ENCODE data around the gene TFRC. TPM values are rescaled to one million over a fixed set of nuclear protein-coding genes. Genes with fewer than 3 reads are reported as not detected.
"Not testable (repeated sequence)": the region's sequence is repeated elsewhere in the genome, so short reads cannot be mapped to it uniquely, and the experiment has no call there.

The TFRC gene
- polyA plus RNA-seq, 4 donors: 12.7 to 108 (median 50.4) TPM

DNA sequence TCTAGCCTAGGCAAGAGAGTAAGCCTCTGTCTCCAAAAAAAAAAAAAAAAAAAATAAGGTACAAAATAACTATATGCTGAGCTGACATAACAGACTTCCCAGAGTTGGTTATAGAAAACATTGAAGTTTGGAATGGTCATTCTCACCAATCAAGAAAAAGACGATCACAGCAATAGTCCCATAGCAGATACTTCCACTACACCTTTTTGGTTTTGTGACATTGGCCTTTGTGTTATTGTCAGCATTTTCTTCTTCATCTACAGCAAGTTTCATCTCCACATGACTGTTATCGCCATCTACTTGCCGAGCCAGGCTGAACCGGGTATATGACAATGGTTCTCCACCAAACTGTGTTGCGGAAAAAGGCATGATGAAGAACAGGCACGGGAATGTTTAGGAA is 6.9 kb downstream of the TFRC start:
- DNase-seq (no peak), FAIRE-seq (no peak)
- no peak overlapping the region for H3K4me3 ChIP-seq (ENCODE audit: low read depth in 1 of 3, low read length in 3 of 3)
- H3K27ac ChIP-seq (ENCODE audit: low read depth in 1 of 3, low read length in 2 of 3): no peak overlapping the region
- H3K36me3 ChIP-seq (ENCODE audit: control insufficient read depth in 3 of 3, insufficient read depth in 2 of 3, low read depth in 1 of 3, low read length in 3 of 3): peaks cover 10 to 44% (median 15%) of the 10 kb centered on the region in 3 donors
- H3K4me1 ChIP-seq (ENCODE audit: control insufficient read depth in 3 of 3, insufficient read depth in 2 of 3, low read depth in 1 of 3, low read length in 2 of 3): peaks cover 0 to 3% (median 2%) of the 10 kb centered on the region in 3 donors
- no peaks in the 10 kb centered on the region for H3K27me3 ChIP-seq (ENCODE audit: control insufficient read depth in 3 of 3, insufficient read depth in 3 of 3, low read length in 3 of 3)
- H3K9me3 ChIP-seq (ENCODE audit: control insufficient read depth in 2 of 2, insufficient read depth in 1 of 2, low read depth in 1 of 2, low read length in 1 of 2): no peaks in the 10 kb centered on the region
- 56 to 82% (median 75%) methylated on average over 6 of the region's 6 CpGs for WGBS, 3 donors

DNA sequence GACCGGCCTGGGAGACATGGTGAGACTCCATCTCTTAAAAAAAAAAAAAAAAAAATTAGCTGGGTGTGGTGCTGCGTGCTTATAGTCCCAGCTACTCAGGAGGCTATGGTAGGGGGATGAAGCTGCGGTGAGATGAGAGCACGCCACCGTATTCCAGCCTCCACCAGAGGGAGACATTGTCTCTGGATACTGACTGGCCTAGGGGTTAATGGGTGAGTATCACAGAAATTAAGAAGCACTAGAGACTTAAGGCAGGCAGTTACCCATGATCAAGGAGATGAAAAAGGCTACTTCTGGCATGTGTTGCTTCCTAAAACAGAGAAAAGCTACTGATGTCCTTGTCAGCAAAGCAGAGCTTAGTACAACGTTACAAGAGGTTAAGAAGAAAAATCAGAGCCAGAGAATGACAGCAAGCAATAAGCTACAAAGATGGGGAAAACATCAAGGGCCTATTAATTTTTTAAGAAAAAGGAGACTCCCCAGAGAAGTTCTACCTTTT is 8.6 kb downstream of the TFRC start:
- WGBS, 3 donors: 16 to 25% (median 18%) methylated on average over 6 of the region's 6 CpGs
- no peak for FAIRE-seq
- no peaks in the 10 kb centered on the region for H3K27me3 ChIP-seq (ENCODE audit: control insufficient read depth in 3 of 3, insufficient read depth in 3 of 3, low read length in 3 of 3)
- no peak overlapping the region for H3K27ac ChIP-seq (ENCODE audit: low read depth in 1 of 3, low read length in 2 of 3)
- no peaks in the 10 kb centered on the region for H3K9me3 ChIP-seq (ENCODE audit: control insufficient read depth in 2 of 2, insufficient read depth in 1 of 2, low read depth in 1 of 2, low read length in 1 of 2)
- H3K4me3 ChIP-seq (ENCODE audit: low read depth in 1 of 3, low read length in 3 of 3): no peak overlapping the region
- H3K36me3 ChIP-seq (ENCODE audit: control insufficient read depth in 3 of 3, insufficient read depth in 2 of 3, low read depth in 1 of 3, low read length in 3 of 3): peaks cover 17 to 51% (median 18%) of the 10 kb centered on the region in 3 donors
- DNase-seq: peak; percentile 77 to 81
- no peaks in the 10 kb centered on the region for H3K4me1 ChIP-seq (ENCODE audit: control insufficient read depth in 3 of 3, insufficient read depth in 2 of 3, low read depth in 1 of 3, low read length in 2 of 3)

DNA sequence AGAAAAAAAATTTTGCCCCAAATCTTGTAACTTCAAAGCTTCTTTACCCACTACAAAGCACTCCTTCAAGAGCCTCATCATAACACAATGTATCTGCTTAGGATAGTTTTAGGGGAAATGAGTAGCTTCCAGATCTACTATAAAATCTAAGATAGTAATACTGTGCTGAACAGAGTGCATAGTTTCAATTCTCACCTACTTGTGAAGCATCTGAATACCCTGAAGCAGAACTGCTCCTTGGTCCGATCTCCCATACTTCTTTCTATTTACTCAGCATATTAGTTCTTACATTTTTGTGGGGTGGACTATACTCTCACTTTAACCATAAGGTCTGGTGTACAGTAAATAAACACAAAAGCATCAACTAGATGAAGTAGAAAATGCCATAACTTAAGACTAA is 9.6 kb downstream of the TFRC start:
- Histone ChIP-seq H3K4me1 (ENCODE audit: control insufficient read depth in 3 of 3, insufficient read depth in 2 of 3, low read depth in 1 of 3, low read length in 2 of 3) (no peaks in the 10 kb centered on the region), H3K36me3 (ENCODE audit: control insufficient read depth in 3 of 3, insufficient read depth in 2 of 3, low read depth in 1 of 3, low read length in 3 of 3) (peaks cover 21 to 53% (median 26%) of the 10 kb centered on the region in 3 donors), H3K4me3 (ENCODE audit: low read depth in 1 of 3, low read length in 3 of 3) (no peak overlapping the region), H3K27ac (ENCODE audit: low read depth in 1 of 3, low read length in 2 of 3) (no peak overlapping the region), H3K27me3 (ENCODE audit: control insufficient read depth in 3 of 3, insufficient read depth in 3 of 3, low read length in 3 of 3) (no peaks in the 10 kb centered on the region), H3K9me3 (ENCODE audit: control insufficient read depth in 2 of 2, insufficient read depth in 1 of 2, low read depth in 1 of 2, low read length in 1 of 2) (no peaks in the 10 kb centered on the region)
- WGBS, 3 donors: 91 to 97% (median 94%) methylated on average over 1 of the region's 1 CpG
- FAIRE-seq (no peak), DNase-seq (no peak)

DNA sequence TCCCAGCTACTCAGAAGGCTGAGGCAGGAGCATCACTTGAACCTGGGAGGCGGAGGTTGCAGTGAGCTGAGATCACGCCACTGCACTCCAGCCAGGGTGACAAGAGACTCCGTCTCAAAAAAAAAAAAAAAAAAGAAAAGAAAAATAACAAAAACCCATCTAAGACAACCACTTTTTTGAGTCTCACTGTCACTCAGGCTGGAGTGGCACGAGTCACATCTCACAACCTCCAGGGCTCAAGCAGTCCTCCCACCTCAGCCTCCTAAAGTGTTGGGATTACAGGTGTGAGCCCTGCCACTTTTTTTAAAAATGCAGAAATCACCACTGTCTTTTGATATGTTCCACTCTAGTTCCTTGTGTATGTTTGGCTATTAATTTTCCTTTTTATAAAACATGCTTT is 13.1 kb downstream of the TFRC start:
- not testable (repeated sequence) for H3K9me3 ChIP-seq (ENCODE audit: control insufficient read depth in 2 of 2, insufficient read depth in 1 of 2, low read depth in 1 of 2, low read length in 1 of 2); H3K4me3 ChIP-seq (ENCODE audit: low read depth in 1 of 3, low read length in 3 of 3); H3K27ac ChIP-seq (ENCODE audit: low read depth in 1 of 3, low read length in 2 of 3); FAIRE-seq; DNase-seq; H3K27me3 ChIP-seq (ENCODE audit: control insufficient read depth in 3 of 3, insufficient read depth in 3 of 3, low read length in 3 of 3); H3K4me1 ChIP-seq (ENCODE audit: control insufficient read depth in 3 of 3, insufficient read depth in 2 of 3, low read depth in 1 of 3, low read length in 2 of 3)
- H3K36me3 ChIP-seq (ENCODE audit: control insufficient read depth in 3 of 3, insufficient read depth in 2 of 3, low read depth in 1 of 3, low read length in 3 of 3): peaks cover 30 to 48% (median 38%) of the 10 kb centered on the region in 3 donors
- WGBS, 3 donors: 93 to 99% (median 98%) methylated on average over 4 of the region's 4 CpGs

GRCh38 chr3:196067439-196067838 is 14.5 kb downstream of the TFRC start:
- Histone ChIP-seq H3K27me3 (ENCODE audit: control insufficient read depth in 3 of 3, insufficient read depth in 3 of 3, low read length in 3 of 3) (no peaks in the 10 kb centered on the region), H3K36me3 (ENCODE audit: control insufficient read depth in 3 of 3, insufficient read depth in 2 of 3, low read depth in 1 of 3, low read length in 3 of 3) (peaks cover 28 to 46% (median 45%) of the 10 kb centered on the region in 3 donors), H3K4me3 (ENCODE audit: low read depth in 1 of 3, low read length in 3 of 3) (no peak overlapping the region), H3K9me3 (ENCODE audit: control insufficient read depth in 2 of 2, insufficient read depth in 1 of 2, low read depth in 1 of 2, low read length in 1 of 2) (no peaks in the 10 kb centered on the region), H3K27ac (ENCODE audit: low read depth in 1 of 3, low read length in 2 of 3) (no peak overlapping the region), H3K4me1 (ENCODE audit: control insufficient read depth in 3 of 3, insufficient read depth in 2 of 3, low read depth in 1 of 3, low read length in 2 of 3) (peaks cover 0 to 13% (median 0%) of the 10 kb centered on the region in 3 donors)
- FAIRE-seq: no peak
- WGBS, 3 donors: 44 to 76% (median 45%) methylated on average over 3 of the region's 3 CpGs
- DNase-seq: no peak

GRCh38 chr3:196063971-196064370 is 17.9 kb downstream of the TFRC start:
- FAIRE-seq (no peak), DNase-seq (no peak)
- WGBS, 3 donors: 93 to 100% (median 94%) methylated on average over 1 of the region's 1 CpG
- Histone ChIP-seq H3K36me3 (ENCODE audit: control insufficient read depth in 3 of 3, insufficient read depth in 2 of 3, low read depth in 1 of 3, low read length in 3 of 3) (peaks cover 28 to 53% (median 44%) of the 10 kb centered on the region in 3 donors), H3K27me3 (ENCODE audit: control insufficient read depth in 3 of 3, insufficient read depth in 3 of 3, low read length in 3 of 3) (no peaks in the 10 kb centered on the region), H3K9me3 (ENCODE audit: control insufficient read depth in 2 of 2, insufficient read depth in 1 of 2, low read depth in 1 of 2, low read length in 1 of 2) (no peaks in the 10 kb centered on the region), H3K4me1 (ENCODE audit: control insufficient read depth in 3 of 3, insufficient read depth in 2 of 3, low read depth in 1 of 3, low read length in 2 of 3) (peaks cover 0 to 13% (median 0%) of the 10 kb centered on the region in 3 donors), H3K27ac (ENCODE audit: low read depth in 1 of 3, low read length in 2 of 3) (peak overlapping the region in 1 of 3 donors; percentile 50), H3K4me3 (ENCODE audit: low read depth in 1 of 3, low read length in 3 of 3) (no peak overlapping the region)

DNA sequence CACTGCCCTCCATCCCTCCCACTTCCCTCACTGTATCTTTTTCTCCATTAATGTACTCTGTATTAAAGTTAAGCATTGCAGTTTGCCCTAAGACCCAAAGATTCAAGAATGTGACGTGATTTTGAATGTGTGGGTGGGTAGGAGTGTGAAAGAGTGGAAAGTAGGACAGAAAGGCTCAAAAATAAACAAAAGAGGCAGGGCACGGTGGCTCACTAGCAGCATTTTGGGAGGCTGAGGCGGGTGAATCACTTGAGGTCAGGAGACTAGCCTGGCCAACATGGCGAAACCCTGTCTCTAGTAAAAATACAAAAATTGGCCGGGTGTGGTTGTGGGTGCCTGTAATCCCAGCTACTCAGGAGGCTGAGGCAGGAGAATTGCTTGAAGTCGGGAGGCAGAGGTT is 18.4 kb downstream of the TFRC start:
- H3K9me3 ChIP-seq (ENCODE audit: control insufficient read depth in 2 of 2, insufficient read depth in 1 of 2, low read depth in 1 of 2, low read length in 1 of 2): no peaks in the 10 kb centered on the region
- no peak overlapping the region for H3K4me3 ChIP-seq (ENCODE audit: low read depth in 1 of 3, low read length in 3 of 3)
- H3K27ac ChIP-seq (ENCODE audit: low read depth in 1 of 3, low read length in 2 of 3): no peak overlapping the region
- FAIRE-seq (no peak), DNase-seq (no peak)
- WGBS, 3 donors: 82 to 90% (median 87%) methylated on average over 6 of the region's 6 CpGs
- H3K36me3 ChIP-seq (ENCODE audit: control insufficient read depth in 3 of 3, insufficient read depth in 2 of 3, low read depth in 1 of 3, low read length in 3 of 3): peaks cover 24 to 51% (median 46%) of the 10 kb centered on the region in 3 donors
- H3K27me3 ChIP-seq (ENCODE audit: control insufficient read depth in 3 of 3, insufficient read depth in 3 of 3, low read length in 3 of 3): no peaks in the 10 kb centered on the region
- H3K4me1 ChIP-seq (ENCODE audit: control insufficient read depth in 3 of 3, insufficient read depth in 2 of 3, low read depth in 1 of 3, low read length in 2 of 3): peaks cover 0 to 13% (median 0%) of the 10 kb centered on the region in 3 donors

GRCh38 chr3:196063049-196063448 is 18.8 kb downstream of the TFRC start:
- H3K36me3 ChIP-seq (ENCODE audit: control insufficient read depth in 3 of 3, insufficient read depth in 2 of 3, low read depth in 1 of 3, low read length in 3 of 3): peaks cover 25 to 47% (median 45%) of the 10 kb centered on the region in 3 donors
- no peak overlapping the region for H3K4me3 ChIP-seq (ENCODE audit: low read depth in 1 of 3, low read length in 3 of 3)
- FAIRE-seq (no peak), DNase-seq (no peak)
- H3K4me1 ChIP-seq (ENCODE audit: control insufficient read depth in 3 of 3, insufficient read depth in 2 of 3, low read depth in 1 of 3, low read length in 2 of 3): peaks cover 0 to 13% (median 0%) of the 10 kb centered on the region in 3 donors
- H3K27me3 ChIP-seq (ENCODE audit: control insufficient read depth in 3 of 3, insufficient read depth in 3 of 3, low read length in 3 of 3): no peaks in the 10 kb centered on the region
- H3K9me3 ChIP-seq (ENCODE audit: control insufficient read depth in 2 of 2, insufficient read depth in 1 of 2, low read depth in 1 of 2, low read length in 1 of 2): no peaks in the 10 kb centered on the region
- H3K27ac ChIP-seq (ENCODE audit: low read depth in 1 of 3, low read length in 2 of 3): no peak overlapping the region

DNA sequence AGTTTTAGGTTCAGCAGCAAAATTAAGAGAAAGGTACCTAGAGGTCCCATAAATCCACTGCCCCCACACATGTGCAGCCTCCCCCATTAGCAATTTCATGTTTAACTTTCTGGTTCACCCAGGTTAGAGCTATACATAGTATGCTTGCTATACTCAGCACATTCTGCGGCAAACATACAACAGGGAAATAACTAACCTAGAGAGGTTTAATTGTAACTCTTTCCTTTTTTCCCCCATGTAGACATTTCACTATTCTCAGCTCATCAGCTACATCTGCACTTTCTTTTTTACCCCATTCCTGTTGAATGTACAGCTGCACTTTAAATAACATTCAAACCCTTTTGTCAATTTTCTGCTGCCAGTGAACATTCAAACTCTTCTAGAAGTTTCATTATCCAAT is 21.1 kb downstream of the TFRC start:
- Histone ChIP-seq H3K27me3 (ENCODE audit: control insufficient read depth in 3 of 3, insufficient read depth in 3 of 3, low read length in 3 of 3) (no peaks in the 10 kb centered on the region), H3K4me3 (ENCODE audit: low read depth in 1 of 3, low read length in 3 of 3) (no peak overlapping the region), H3K9me3 (ENCODE audit: control insufficient read depth in 2 of 2, insufficient read depth in 1 of 2, low read depth in 1 of 2, low read length in 1 of 2) (no peaks in the 10 kb centered on the region), H3K36me3 (ENCODE audit: control insufficient read depth in 3 of 3, insufficient read depth in 2 of 3, low read depth in 1 of 3, low read length in 3 of 3) (peaks cover 17 to 64% (median 41%) of the 10 kb centered on the region in 3 donors), H3K4me1 (ENCODE audit: control insufficient read depth in 3 of 3, insufficient read depth in 2 of 3, low read depth in 1 of 3, low read length in 2 of 3) (peaks cover 0 to 17% (median 0%) of the 10 kb centered on the region in 3 donors), H3K27ac (ENCODE audit: low read depth in 1 of 3, low read length in 2 of 3) (no peak overlapping the region)
- 88 to 100% (median 95%) methylated on average over 1 of the region's 1 CpG for WGBS, 3 donors
- FAIRE-seq (no peak), DNase-seq (no peak)

Data from small intestine (tissue), 7 donors.